NK-92 (cell line): ENCODE results near the gene CACNA1G.

Experiments used
- DNase-seq: peaks from one replicate; lab custom pipeline; 2025; ENCODE audit not compliant: unreplicated experiment; lab: John Stamatoyannopoulos, UW

The CACNA1G gene

DNA sequence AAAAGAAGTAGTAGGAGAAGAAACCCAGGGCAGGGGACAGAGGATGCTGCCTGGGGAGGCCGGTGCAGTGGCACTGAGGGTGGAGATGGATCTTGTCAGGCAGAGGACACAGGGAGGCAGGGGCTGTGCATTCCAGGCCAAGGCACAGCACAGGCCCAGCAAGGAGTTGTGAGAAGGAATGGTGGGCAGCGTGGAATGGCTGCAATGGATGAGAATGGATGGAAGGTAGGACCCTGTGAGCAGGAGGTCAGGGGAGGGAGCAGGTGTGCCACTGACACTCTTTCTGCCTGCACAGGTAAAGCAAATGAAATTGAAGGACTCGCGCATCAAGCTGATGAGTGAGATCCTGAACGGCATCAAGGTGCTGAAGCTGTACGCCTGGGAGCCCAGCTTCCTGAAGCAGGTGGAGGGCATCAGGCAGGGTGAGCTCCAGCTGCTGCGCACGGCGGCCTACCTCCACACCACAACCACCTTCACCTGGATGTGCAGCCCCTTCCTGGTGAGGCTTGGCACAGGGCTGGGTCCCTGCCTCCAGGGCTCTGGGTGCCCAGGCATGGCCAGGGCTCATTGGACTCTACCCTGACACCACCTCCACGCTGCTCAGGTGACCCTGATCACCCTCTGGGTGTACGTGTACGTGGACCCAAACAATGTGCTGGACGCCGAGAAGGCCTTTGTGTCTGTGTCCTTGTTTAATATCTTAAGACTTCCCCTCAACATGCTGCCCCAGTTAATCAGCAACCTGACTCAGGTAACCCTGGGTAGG, 106.9 kb downstream of the CACNA1G start:
- no peak for DNase-seq

DNA sequence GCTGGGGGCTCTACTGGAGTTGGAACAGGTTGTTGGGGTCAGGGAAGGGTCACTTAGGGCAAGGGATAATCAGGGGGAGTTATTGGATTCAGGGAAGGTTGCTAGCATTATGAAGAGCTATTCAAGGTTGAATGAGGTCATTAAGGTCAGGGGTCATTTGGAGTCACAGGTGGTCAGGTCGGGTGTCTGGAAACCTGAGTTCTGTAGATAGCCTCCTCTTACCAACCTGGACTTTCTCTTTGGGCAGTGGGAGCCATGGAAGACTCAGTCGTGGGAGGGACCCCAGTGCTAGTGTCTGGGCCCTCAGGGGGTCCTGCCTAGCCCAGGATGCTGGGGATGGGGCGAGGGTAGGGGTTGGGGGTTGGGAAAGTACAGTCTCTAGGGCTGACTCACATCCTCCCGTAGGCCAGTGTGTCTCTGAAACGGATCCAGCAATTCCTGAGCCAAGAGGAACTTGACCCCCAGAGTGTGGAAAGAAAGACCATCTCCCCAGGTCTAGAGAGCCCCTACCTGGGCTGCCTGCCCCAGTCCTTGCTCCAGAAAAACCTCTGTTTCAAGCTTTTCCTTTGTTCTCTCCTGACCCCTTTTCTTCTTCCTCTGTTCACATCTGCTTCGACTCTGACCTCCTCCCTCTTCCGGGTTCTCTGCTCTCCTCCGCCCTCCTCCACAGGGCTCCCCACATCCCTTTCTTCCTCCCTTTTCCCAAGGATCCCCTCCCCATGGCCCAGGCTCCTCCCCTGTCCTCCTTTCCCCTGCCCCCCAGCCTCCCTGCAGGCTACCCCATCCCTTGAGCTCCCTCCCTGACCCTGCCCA, 107.7 kb downstream of the CACNA1G start:
- no peak for DNase-seq

DNA sequence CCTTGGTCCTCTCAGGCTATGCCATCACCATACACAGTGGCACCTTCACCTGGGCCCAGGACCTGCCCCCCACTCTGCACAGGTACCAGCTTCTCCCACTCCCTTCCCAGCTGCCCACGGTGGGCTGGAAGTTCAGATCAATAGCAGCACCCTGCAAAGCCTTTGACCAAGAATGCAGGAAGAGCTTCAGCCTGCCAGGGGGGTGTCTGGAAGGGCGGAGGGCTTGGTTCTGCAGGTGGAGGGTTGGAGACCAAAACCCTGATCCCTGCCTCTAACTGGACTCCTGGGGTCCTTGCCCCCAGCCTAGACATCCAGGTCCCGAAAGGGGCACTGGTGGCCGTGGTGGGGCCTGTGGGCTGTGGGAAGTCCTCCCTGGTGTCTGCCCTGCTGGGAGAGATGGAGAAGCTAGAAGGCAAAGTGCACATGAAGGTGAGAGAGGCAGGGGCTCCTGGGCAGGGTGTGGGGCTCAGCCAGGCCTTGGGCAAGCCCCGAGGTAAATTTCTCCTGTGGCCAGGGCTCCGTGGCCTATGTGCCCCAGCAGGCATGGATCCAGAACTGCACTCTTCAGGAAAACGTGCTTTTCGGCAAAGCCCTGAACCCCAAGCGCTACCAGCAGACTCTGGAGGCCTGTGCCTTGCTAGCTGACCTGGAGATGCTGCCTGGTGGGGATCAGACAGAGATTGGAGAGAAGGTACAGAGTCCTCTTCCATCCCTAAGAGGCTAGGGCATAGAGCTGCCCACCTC, 108.5 kb downstream of the CACNA1G start:
- no peak for DNase-seq

DNA sequence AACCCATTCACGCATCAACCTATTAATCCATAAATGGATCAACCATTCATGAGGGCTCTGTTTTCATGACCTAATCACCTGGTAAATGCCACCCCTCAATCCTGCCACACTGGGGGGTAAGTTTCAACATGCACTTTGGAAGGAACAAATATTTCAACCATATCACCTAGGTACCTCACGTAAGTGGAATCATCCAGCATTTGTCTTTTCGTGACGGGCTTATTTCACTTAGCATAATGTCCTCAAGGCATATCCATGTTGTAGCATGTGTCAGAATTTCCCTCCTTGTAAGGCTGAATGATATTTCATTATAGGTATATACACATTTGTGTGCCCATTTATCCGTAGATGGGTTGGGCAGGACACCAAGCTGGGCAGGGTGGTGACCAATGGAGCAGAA, 111.6 kb downstream of the CACNA1G start:
- DNase-seq = no peak

DNA sequence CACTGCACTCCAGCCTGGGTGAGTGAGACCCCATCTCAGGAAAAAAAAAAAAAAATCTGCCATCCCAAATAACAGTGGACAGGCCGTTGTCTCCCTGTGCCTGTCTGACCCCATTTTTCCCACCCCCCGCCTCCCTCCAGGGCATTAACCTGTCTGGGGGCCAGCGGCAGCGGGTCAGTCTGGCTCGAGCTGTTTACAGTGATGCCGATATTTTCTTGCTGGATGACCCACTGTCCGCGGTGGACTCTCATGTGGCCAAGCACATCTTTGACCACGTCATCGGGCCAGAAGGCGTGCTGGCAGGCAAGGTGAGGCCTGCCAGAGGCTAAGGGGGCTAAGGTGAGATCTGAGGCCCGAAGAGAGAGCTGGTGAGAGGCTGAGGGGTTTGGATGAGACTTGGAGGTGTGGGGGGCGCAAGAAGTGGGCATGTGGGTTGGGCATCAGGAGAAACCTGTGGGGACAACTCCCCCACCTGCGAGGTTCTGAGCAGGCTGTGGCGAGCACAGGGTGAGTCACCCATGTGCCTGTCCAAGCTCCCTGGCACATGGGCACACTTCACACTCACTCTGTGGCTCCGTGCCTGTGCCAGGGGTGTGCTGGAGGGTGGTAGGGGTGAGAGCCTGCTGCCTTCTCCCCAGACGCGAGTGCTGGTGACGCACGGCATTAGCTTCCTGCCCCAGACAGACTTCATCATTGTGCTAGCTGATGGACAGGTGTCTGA, 112.5 kb downstream of the CACNA1G start:
- no peak for DNase-seq

DNA sequence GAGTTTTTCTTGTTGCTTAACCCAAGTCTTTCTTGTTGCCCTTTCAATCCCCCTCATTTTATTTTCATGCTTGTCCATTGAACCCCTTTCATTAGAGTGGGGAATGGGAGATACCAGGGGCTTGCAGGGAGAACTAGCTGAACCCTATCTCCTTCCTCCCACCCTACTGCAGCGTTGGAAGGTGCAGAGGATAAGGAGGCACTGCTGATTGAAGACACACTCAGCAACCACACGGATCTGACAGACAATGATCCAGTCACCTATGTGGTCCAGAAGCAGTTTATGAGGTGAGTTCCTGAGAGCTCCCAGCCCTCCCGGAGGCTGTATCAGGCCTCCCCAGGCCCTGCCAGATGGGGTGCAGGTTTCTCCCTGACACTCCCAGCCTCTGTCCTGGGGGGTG, 114.7 kb downstream of the CACNA1G start:
- no peak for DNase-seq

DNA sequence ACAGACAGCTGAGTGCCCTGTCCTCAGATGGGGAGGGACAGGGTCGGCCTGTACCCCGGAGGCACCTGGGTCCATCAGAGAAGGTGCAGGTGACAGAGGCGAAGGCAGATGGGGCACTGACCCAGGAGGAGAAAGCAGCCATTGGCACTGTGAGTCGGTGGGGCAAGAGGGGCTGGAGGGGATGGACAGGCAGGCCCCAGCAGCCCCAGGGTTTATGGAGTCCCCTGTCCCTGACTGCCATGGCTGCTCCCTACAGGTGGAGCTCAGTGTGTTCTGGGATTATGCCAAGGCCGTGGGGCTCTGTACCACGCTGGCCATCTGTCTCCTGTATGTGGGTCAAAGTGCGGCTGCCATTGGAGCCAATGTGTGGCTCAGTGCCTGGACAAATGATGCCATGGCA, 115.1 kb downstream of the CACNA1G start:
- DNase-seq = no peak

DNA sequence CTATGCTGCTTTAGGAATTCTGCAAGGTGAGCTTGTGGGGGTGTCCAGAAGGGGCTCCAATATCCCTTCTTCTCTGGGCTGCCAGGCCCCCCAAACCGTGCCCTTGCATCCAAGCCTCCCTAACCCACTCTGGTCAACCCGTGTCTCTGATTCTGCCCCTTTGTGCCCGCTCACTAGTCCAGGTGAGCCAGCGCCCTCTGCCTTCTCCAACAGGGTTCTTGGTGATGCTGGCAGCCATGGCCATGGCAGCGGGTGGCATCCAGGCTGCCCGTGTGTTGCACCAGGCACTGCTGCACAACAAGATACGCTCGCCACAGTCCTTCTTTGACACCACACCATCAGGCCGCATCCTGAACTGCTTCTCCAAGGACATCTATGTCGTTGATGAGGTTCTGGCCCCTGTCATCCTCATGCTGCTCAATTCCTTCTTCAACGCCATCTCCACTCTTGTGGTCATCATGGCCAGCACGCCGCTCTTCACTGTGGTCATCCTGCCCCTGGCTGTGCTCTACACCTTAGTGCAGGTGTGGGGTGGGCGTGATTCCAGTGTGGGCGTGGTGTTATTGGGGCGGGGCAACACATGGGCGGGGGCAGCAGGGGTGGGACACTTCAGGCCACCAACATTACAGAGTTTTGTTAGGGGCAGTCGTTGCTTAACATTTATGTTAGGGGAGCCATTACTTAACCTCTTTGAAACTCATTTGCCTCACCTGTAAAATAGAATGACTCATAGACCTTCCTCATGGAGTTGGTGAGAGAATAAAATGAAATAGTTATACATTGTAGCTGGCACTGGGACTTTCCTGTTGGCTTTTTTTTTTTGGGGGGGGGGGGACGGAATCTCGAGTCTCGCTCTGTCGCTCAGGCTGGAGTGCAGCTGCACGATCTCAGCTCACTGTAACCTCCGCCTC, 115.8 kb downstream of the CACNA1G start:
- DNase-seq = no peak
